ENCODE measurements around the gene GNAQ. TPM values are rescaled to one million over a fixed set of nuclear protein-coding genes. Genes with fewer than 3 reads are reported as not detected.
A peak's percentile ranks its signal among the peaks of the same experiment; 100 is the strongest.

GNAQ gene
- total and polyA plus RNA-seq, 2 donors from 2014 or later: 16.2 to 83.4 TPM

GRCh38 chr9:77980622-77981021 is 51.0 kb downstream of the GNAQ start:
- Histone ChIP-seq H3K4me3 (ENCODE audit: low read length in 3 of 3) (no peak overlapping the region), H3K36me3 (ENCODE audit: control insufficient read depth in 2 of 3, insufficient read depth in 3 of 3, low read length in 3 of 3) (no peaks in the 10 kb centered on the region), H3K4me1 (ENCODE audit: control insufficient read depth in 2 of 3, insufficient read depth in 2 of 3, low read depth in 1 of 3, low read length in 3 of 3) (peaks cover 9 to 30% (median 17%) of the 10 kb centered on the region in 3 donors), H3K9me3 (ENCODE audit: control insufficient read depth in 2 of 3, insufficient read depth in 1 of 3, low read length in 3 of 3) (no peaks in the 10 kb centered on the region), H3K27me3 (ENCODE audit: control insufficient read depth, insufficient read depth, low read length) (no peaks in the 10 kb centered on the region), H3K27ac (ENCODE audit: low read depth in 2 of 2, low read length in 2 of 2) (no peak overlapping the region), H3K9ac (ENCODE audit: low read length in 3 of 3) (no peak overlapping the region)
- DNase-seq: no peak
- TF ChIP-seq CTCF (IDR thresholded peaks at IDR 0.05; ENCODE audit: borderline replicate concordance, extremely low read depth, insufficient read depth): no peak
- FAIRE-seq: no peak
- intact Hi-C loops (cut with DNase I): no loop called here

GRCh38 chr9:77978086-77978781 is 53.4 kb downstream of the GNAQ start:
- FAIRE-seq: no peak
- Histone ChIP-seq H3K4me1 (ENCODE audit: control insufficient read depth in 2 of 3, insufficient read depth in 2 of 3, low read depth in 1 of 3, low read length in 3 of 3) (peaks cover 9 to 30% (median 17%) of the 10 kb centered on the region in 3 donors), H3K4me3 (ENCODE audit: low read length in 3 of 3) (no peak overlapping the region), H3K36me3 (ENCODE audit: control insufficient read depth in 2 of 3, insufficient read depth in 3 of 3, low read length in 3 of 3) (no peaks in the 10 kb centered on the region), H3K9me3 (ENCODE audit: control insufficient read depth in 2 of 3, insufficient read depth in 1 of 3, low read length in 3 of 3) (no peaks in the 10 kb centered on the region), H3K9ac (ENCODE audit: low read length in 3 of 3) (no peak overlapping the region), H3K27ac (ENCODE audit: low read depth in 2 of 2, low read length in 2 of 2) (no peak overlapping the region), H3K27me3 (ENCODE audit: control insufficient read depth, insufficient read depth, low read length) (no peaks in the 10 kb centered on the region)
- intact Hi-C loops (cut with DNase I): no loop called here
- DNase-seq: no peak
- TF ChIP-seq CTCF (IDR thresholded peaks at IDR 0.05; ENCODE audit: borderline replicate concordance, extremely low read depth, insufficient read depth): no peak

- H3K27ac ChIP-seq (ENCODE audit: low read depth in 2 of 2, low read length in 2 of 2): no peak overlapping the region
- H3K4me3 ChIP-seq (ENCODE audit: low read length in 3 of 3): no peak overlapping the region
- intact Hi-C loops (cut with DNase I): no loop called here
- H3K4me1 ChIP-seq (ENCODE audit: control insufficient read depth in 2 of 3, insufficient read depth in 2 of 3, low read depth in 1 of 3, low read length in 3 of 3): peaks cover 9 to 30% (median 14%) of the 10 kb centered on the region in 3 donors
- DNase-seq: peak in 2 of 5 donors; percentile 45 to 66
- FAIRE-seq: no peak
- no peaks in the 10 kb centered on the region for H3K36me3 ChIP-seq (ENCODE audit: control insufficient read depth in 2 of 3, insufficient read depth in 3 of 3, low read length in 3 of 3)
- H3K9ac ChIP-seq (ENCODE audit: low read length in 3 of 3): no peak overlapping the region
- H3K27me3 ChIP-seq (ENCODE audit: control insufficient read depth, insufficient read depth, low read length): no peaks in the 10 kb centered on the region
- H3K9me3 ChIP-seq (ENCODE audit: control insufficient read depth in 2 of 3, insufficient read depth in 1 of 3, low read length in 3 of 3): no peaks in the 10 kb centered on the region
- no peak for TF ChIP-seq CTCF (IDR thresholded peaks at IDR 0.05; ENCODE audit: borderline replicate concordance, extremely low read depth, insufficient read depth)
Measured at GRCh38 chr9:77977210-77977611, 54.4 kb downstream of the GNAQ start.
